IMR-90 (cell line): ENCODE measurements around the gene GMPR. TPM values are rescaled to one million over a fixed set of nuclear protein-coding genes. Genes with fewer than 3 reads are reported as not detected.

ENCODE experiments used
- ATAC-seq: fragments of 200-7000 bp; cut with Tn5 transposase; 2 replicates; pipeline ENCODE4 v1.9.1; 2020; ENCODE audit warnings: low read depth, mild to moderate bottlenecking, moderate library complexity
- BruUV-seq: library from RNA; stranded (reverse); fragments of 400-500 nt; replicated peaks from 2 replicates; lab custom pipeline; 2021; lab: Mats Ljungman, UMichigan
- CTCF ChIA-PET: fragments of 300-600 bp; formaldehyde crosslinking; extraction: SDS; loops from one replicate; lab custom pipeline; 2021; ENCODE audit warnings: antibody characterized with exemption; lab: Yijun Ruan, JAX
- POLR2A ChIA-PET: fragments of 300-600 bp; sonication (Branson Sonifier 250); formaldehyde crosslinking; loops from one replicate; lab custom pipeline; 2022; ENCODE audit warnings: antibody characterized with exemption; ENCODE audit not compliant: unreplicated experiment; lab: Charles Lee
- DNase-seq: peaks from one replicate; pipeline ENCODE4 v3.0.0; 2013
- H2AFZ ChIP-seq: replicated peaks from 2 replicates; pipeline ENCODE3; 2013; ENCODE audit warnings: low read length, mild to moderate bottlenecking; ENCODE audit not compliant: poor library complexity
- H2AK5ac ChIP-seq: 2 replicates; pipeline ENCODE4 v1.6.1; 2013; ENCODE audit warnings: low read depth, low read length, inconsistent platforms
- H2AK9ac ChIP-seq: replicated peaks from 2 replicates; pipeline ENCODE3; 2013; ENCODE audit warnings: mild to moderate bottlenecking, low read depth, low read length, moderate library complexity; ENCODE audit not compliant: poor library complexity
- H2BK120ac ChIP-seq: 2 replicates; pipeline ENCODE4 v1.6.1; 2013; ENCODE audit warnings: low read depth, low read length, inconsistent platforms
- H2BK15ac ChIP-seq: 3 replicates; pipeline ENCODE4 v1.6.1; 2013; ENCODE audit warnings: low read depth, low read length, inconsistent platforms
- H2BK20ac ChIP-seq: 2 replicates; pipeline ENCODE4 v1.6.1; 2013; ENCODE audit warnings: low read depth, mild to moderate bottlenecking, inconsistent platforms, low read length, moderate library complexity
- H2BK5ac ChIP-seq: 2 replicates; pipeline ENCODE4 v1.6.1; 2013; ENCODE audit warnings: mild to moderate bottlenecking, low read depth, low read length, inconsistent platforms; ENCODE audit not compliant: poor library complexity, severe bottlenecking
- H3K14ac ChIP-seq: replicated peaks from 2 replicates; pipeline ENCODE4 v1.6.1; 2013; ENCODE audit warnings: low read depth, low read length, inconsistent platforms
- H3K18ac ChIP-seq: 2 replicates; pipeline ENCODE4 v1.6.1; 2013; ENCODE audit warnings: low read depth, low read length, control low read depth
- H3K23ac ChIP-seq: 2 replicates; pipeline ENCODE4 v1.6.1; 2013; ENCODE audit warnings: low read depth, low read length, inconsistent platforms
- H3K27ac ChIP-seq: 2 replicates; pipeline ENCODE4 v1.5.1; 2013; ENCODE audit warnings: mild to moderate bottlenecking, control low read depth, low read length; ENCODE audit not compliant: insufficient read depth
- H3K27me3 ChIP-seq: 2 replicates; pipeline ENCODE4 v1.6.1; 2013; ENCODE audit warnings: low read length; ENCODE audit not compliant: control insufficient read depth, insufficient read depth
- H3K36me3 ChIP-seq: 2 replicates; pipeline ENCODE4 v1.6.1; 2013; ENCODE audit warnings: low read length, mixed read lengths; ENCODE audit not compliant: control insufficient read depth, insufficient read depth
- H3K4ac ChIP-seq: 2 replicates; pipeline ENCODE4 v1.6.1; 2013; ENCODE audit warnings: low read depth, low read length, inconsistent platforms
- H3K4me1 ChIP-seq: 2 replicates; pipeline ENCODE4 v1.6.1; 2013; ENCODE audit warnings: low read length, mixed read lengths; ENCODE audit not compliant: control insufficient read depth, insufficient read depth
- H3K4me2 ChIP-seq: 2 replicates; pipeline ENCODE4 v1.6.1; 2013; ENCODE audit warnings: low read depth, mild to moderate bottlenecking, control low read depth, low read length, moderate library complexity
- H3K4me3 ChIP-seq: 2 replicates; pipeline ENCODE4 v1.5.1; 2013; ENCODE audit warnings: low read depth, mild to moderate bottlenecking, control low read depth, low read length, moderate library complexity; ENCODE audit not compliant: insufficient read depth
- H3K56ac ChIP-seq: 2 replicates; pipeline ENCODE4 v1.6.1; 2013; ENCODE audit warnings: low read length, inconsistent platforms; ENCODE audit not compliant: insufficient read depth; ENCODE audit errors: extremely low read depth
- H3K79me1 ChIP-seq, 2 experiments: 2 replicates each; pipeline ENCODE4 v1.6.1; 2013; ENCODE audit warnings: low read length in 2 of 2, inconsistent platforms in 1 of 2, low read depth in 1 of 2
- H3K9ac ChIP-seq: 2 replicates; pipeline ENCODE4 v1.6.1; 2013; ENCODE audit warnings: low read depth, low read length, control low read depth
- H3K9me1 ChIP-seq: 2 replicates; pipeline ENCODE4 v1.6.1; 2013; ENCODE audit warnings: low read length, inconsistent platforms; ENCODE audit not compliant: insufficient read depth
- H3K9me3 ChIP-seq: 2 replicates; pipeline ENCODE4 v1.6.1; 2013; ENCODE audit warnings: low read length; ENCODE audit not compliant: control insufficient read depth, insufficient read depth
- H4K20me1 ChIP-seq: 2 replicates; pipeline ENCODE4 v1.6.1; 2013; ENCODE audit warnings: low read length, inconsistent platforms; ENCODE audit not compliant: insufficient read depth
- H4K5ac ChIP-seq: 2 replicates; pipeline ENCODE4 v1.6.1; 2013; ENCODE audit warnings: mild to moderate bottlenecking, low read depth, low read length, control low read depth
- H4K8ac ChIP-seq, 2 experiments: 2 replicates each; pipeline ENCODE4 v1.6.1; 2013; ENCODE audit warnings: low read depth in 2 of 2, low read length in 2 of 2, control low read depth in 1 of 2, inconsistent platforms in 1 of 2
- H4K91ac ChIP-seq: 2 replicates; pipeline ENCODE4 v1.6.1; 2013; ENCODE audit warnings: low read depth, low read length, inconsistent platforms; ENCODE audit not compliant: insufficient read depth
- BHLHE40 ChIP-seq: fragments of 150-350 bp; IDR thresholded peaks from 2 replicates; pipeline ENCODE4 v1.6.1; 2016; ENCODE audit warnings: mild to moderate bottlenecking, low read depth, low read length
- CEBPB ChIP-seq: IDR thresholded peaks from 2 replicates; pipeline ENCODE4 v1.6.1; 2012; ENCODE audit warnings: low read depth, low read length, improper control_type of control experiment
- CHD1 ChIP-seq: IDR thresholded peaks from 2 replicates; pipeline ENCODE4 v1.6.1; 2012; ENCODE audit warnings: low read depth, low read length, improper control_type of control experiment
- CTCF ChIP-seq: conservative IDR thresholded peaks from 2 replicates; pipeline ENCODE4 v1.5.1; 2012; ENCODE audit warnings: mild to moderate bottlenecking, low read depth, low read length, improper control_type of control experiment
- ELK1 ChIP-seq: fragments of 150-350 bp; IDR thresholded peaks from 2 replicates; pipeline ENCODE4 v1.6.1; 2016; ENCODE audit warnings: low read depth, mild to moderate bottlenecking, low read length, moderate library complexity, borderline replicate concordance
- FOS ChIP-seq: fragments of 150-350 bp; IDR thresholded peaks from 2 replicates; pipeline ENCODE4 v1.6.1; 2016; ENCODE audit warnings: low read depth, low read length
- MAFK ChIP-seq: IDR thresholded peaks from 2 replicates; pipeline ENCODE4 v1.6.1; 2012; ENCODE audit warnings: low read depth, low read length, improper control_type of control experiment
- MAZ ChIP-seq: IDR thresholded peaks from 2 replicates; pipeline ENCODE4 v1.6.1; 2012; ENCODE audit warnings: low read depth, mild to moderate bottlenecking, low read length, improper control_type of control experiment, moderate library complexity, borderline replicate concordance
- MXI1 ChIP-seq: IDR thresholded peaks from 2 replicates; pipeline ENCODE4 v1.6.1; 2012; ENCODE audit warnings: low read depth, mild to moderate bottlenecking, low read length, moderate library complexity, borderline replicate concordance
- NFE2L2 ChIP-seq: fragments of 150-350 bp; IDR thresholded peaks from 2 replicates; pipeline ENCODE4 v1.6.1; 2016; ENCODE audit warnings: low read depth, mild to moderate bottlenecking, low read length
- POLR2A ChIP-seq: IDR thresholded peaks from 2 replicates; pipeline ENCODE4 v1.6.1; 2012; ENCODE audit warnings: mild to moderate bottlenecking, low read depth, low read length
- RAD21 ChIP-seq: IDR thresholded peaks from 2 replicates; pipeline ENCODE4 v1.6.1; 2012; ENCODE audit warnings: low read length, improper control_type of control experiment
- RCOR1 ChIP-seq: IDR thresholded peaks from 2 replicates; pipeline ENCODE4 v1.6.1; 2012; ENCODE audit warnings: mild to moderate bottlenecking, low read length, improper control_type of control experiment; ENCODE audit not compliant: insufficient replicate concordance
- RFX5 ChIP-seq: IDR thresholded peaks from 2 replicates; pipeline ENCODE4 v1.8.0; 2012; ENCODE audit warnings: low read depth, mild to moderate bottlenecking, low read length, moderate library complexity
- SMC3 ChIP-seq: fragments of 150-350 bp; IDR thresholded peaks from 2 replicates; pipeline ENCODE4 v1.6.1; 2016; ENCODE audit warnings: low read depth, mild to moderate bottlenecking, antibody characterized with exemption, low read length, moderate library complexity
- USF2 ChIP-seq: fragments of 150-350 bp; IDR thresholded peaks from 2 replicates; pipeline ENCODE4 v1.6.1; 2017; ENCODE audit warnings: mild to moderate bottlenecking, antibody characterized with exemption, low read length, low read depth
- WGBS, 2 experiments: methylation state at CpG; one replicate each; pipeline versions ENCODE4 v1.1.5 to v1.1.7; 2013; ENCODE audit warnings: missing lambda C conversion rate in 2 of 2; ENCODE audit not compliant: insufficient read length in 1 of 2; ENCODE audit errors: extremely low coverage in 2 of 2; 5-methylcytosine and 5-hydroxymethylcytosine counted together
- dilution Hi-C: fragments of 300-500 bp; cut with HindIII; formaldehyde crosslinking; loops from one replicate; pipeline ENCODE4 v1.14.3; 2018; ENCODE audit warnings: low sequenced_read_pairs; ENCODE audit not compliant: unreplicated experiment
- in situ Hi-C: fragments of 300-500 bp; cut with MboI; formaldehyde crosslinking; loops from 3 replicates; pipeline ENCODE4 v1.14.3; 2019; ENCODE audit warnings: low sequenced_read_pairs, inconsistent platforms, mixed read lengths
- intact Hi-C: fragments of 100-400 bp; cut with micrococcal nuclease; formaldehyde crosslinking; loops from 2 replicates; pipeline ENCODE4 v1.10.0; 2022
- polyA plus RNA-seq, 3 experiments: library from polyadenylated mRNA; depleted of rRNA; stranded (reverse); fragments of >200 nt; gene quantifications; 2 replicates each; pipeline ENCODE4 v1.2.3, GENCODE V29; 2012; ENCODE audit warnings: low replicate concordance in 1 of 3
- total RNA-seq: library from RNA; depleted of rRNA; stranded (reverse); fragments of >200 nt; gene quantifications from 2 replicates; pipeline ENCODE4 v1.2.3, GENCODE V29; 2012

Gene GMPR
- total and polyA plus RNA-seq, 2 of the 4 experiments (the other 2 are of a cell fraction), result 6.3 to 8.6 TPM

GRCh38 chr6:16295471-16295870 is 57.1 kb downstream of the GMPR start:
- Histone ChIP-seq H4K20me1 (no peaks in the 10 kb centered on the region), H3K14ac (no peak overlapping the region), H2AK5ac (no peak overlapping the region), H3K9me3 (no peaks in the 10 kb centered on the region), H3K79me1 (no peaks in the 10 kb centered on the region), H4K91ac (no peak overlapping the region), H3K4me3 (no peak overlapping the region), H3K4me1 (no peaks in the 10 kb centered on the region), H3K56ac (no peak overlapping the region), H3K9ac (no peak overlapping the region), H2BK5ac (no peak overlapping the region), H2BK15ac (no peak overlapping the region), H2BK20ac (no peak overlapping the region), H3K23ac (no peak overlapping the region), H4K5ac (no peak overlapping the region), H3K4me2 (no peak overlapping the region), H2AK9ac (no peak overlapping the region), H2BK120ac (no peak overlapping the region), H3K4ac (no peak overlapping the region), H3K9me1 (no peaks in the 10 kb centered on the region), H3K27me3 (no peaks in the 10 kb centered on the region), H4K8ac (no peak overlapping the region), H3K36me3 (peaks cover 1% of the 10 kb centered on the region; the same call in 1 of the 2 replicates), H3K27ac (no peak overlapping the region), H3K18ac (no peak overlapping the region), H2AFZ (no peak overlapping the region)
- POLR2A ChIA-PET, result no interaction called here
- dilution Hi-C loops, result no loop called here
- no peak for TF ChIP-seq RCOR1
- no peak for TF ChIP-seq MAZ
- no peak for TF ChIP-seq FOS
- TF ChIP-seq RAD21, result no peak
- no peak for TF ChIP-seq CEBPB
- TF ChIP-seq NFE2L2, result no peak
- TF ChIP-seq BHLHE40, result no peak
- no peak for TF ChIP-seq ELK1
- TF ChIP-seq CHD1, result no peak
- no peak for TF ChIP-seq MAFK
- no peak for TF ChIP-seq MXI1
- no peak for TF ChIP-seq CTCF
- no peak for TF ChIP-seq SMC3
- no peak for TF ChIP-seq RFX5
- no peak for TF ChIP-seq USF2
- TF ChIP-seq POLR2A, result no peak
- intact Hi-C loops, result no loop called here
- BruUV-seq, result no TSS peak
- DNase-seq, result no peak
- CTCF ChIA-PET, result interaction anchor here (1.2 kb wide), 1 partner anchor 9 kb away, joined by 4 read pairs; no protein-coding TSS in a partner anchor
- ATAC-seq, result no peak
- 100% methylated on average over 1 of the region's 5 CpGs; no CpG with 5 or more reads in 1 of the 2 experiments for WGBS, 2 experiments
- in situ Hi-C loops, result no loop called here
